Activated CD8-positive, alpha-beta T cell treated with anti-CD3 and anti-CD28 coated beads, Interleukin-2, amount 10 ng/mL, durations not matched to agents 7 days and 5 days (primary cell): ENCODE data around the gene TDRD12. TPM values are rescaled to one million over a fixed set of nuclear protein-coding genes. Genes with fewer than 3 reads are reported as not detected.
"Not testable (repeated sequence)": the region's sequence is repeated elsewhere in the genome, so short reads cannot be mapped to it uniquely, and the experiment has no call there.

Source experiments
- ATAC-seq: fragments of 150-1000 bp; cut with Tn5 transposase; one replicate; pipeline ENCODE4 v1.10.0; 2021; ENCODE audit warnings: moderate library complexity
- CTCF ChIA-PET: fragments of 350-600 bp; sonication (Branson Sonifier 250); formaldehyde crosslinking; loops from one replicate; lab custom pipeline; 2021; ENCODE audit warnings: antibody characterized with exemption; lab: Charles Lee
- POLR2A ChIA-PET: fragments of 350-600 bp; sonication (Branson Sonifier 250); formaldehyde crosslinking; loops from one replicate; lab custom pipeline; 2021; ENCODE audit warnings: antibody characterized with exemption; lab: Charles Lee
- DNase-seq: peaks from one replicate; pipeline ENCODE4 v3.0.0-alpha.2; 2020
- H3K27ac Mint-ChIP-seq: one replicate; pipeline ENCODE4 v1.8.0; 2021; ENCODE audit warnings: mild to moderate bottlenecking, mixed read lengths
- H3K27me3 Mint-ChIP-seq: one replicate; pipeline ENCODE4 v1.8.0; 2021; ENCODE audit warnings: low read depth, mixed read lengths
- H3K36me3 Mint-ChIP-seq: one replicate; pipeline ENCODE4 v1.8.0; 2021; ENCODE audit warnings: low read depth, mixed read lengths
- H3K4me1 Mint-ChIP-seq: one replicate; pipeline ENCODE4 v1.8.0; 2021; ENCODE audit warnings: low read depth, mixed read lengths
- H3K4me3 Mint-ChIP-seq: one replicate; pipeline ENCODE4 v1.8.0; 2021; ENCODE audit warnings: mild to moderate bottlenecking, mixed read lengths
- H3K9me3 Mint-ChIP-seq: one replicate; pipeline ENCODE4 v1.8.0; 2022; ENCODE audit warnings: mixed read lengths; ENCODE audit not compliant: insufficient read depth
- total RNA-seq, 2 experiments: library from RNA; stranded (reverse); gene quantifications; one replicate each; pipeline ENCODE4 v1.2.3, GENCODE V29; 2021

The TDRD12 gene
- total RNA-seq, 2 experiments from 2014 or later = 0.10 to 0.21 TPM

- POLR2A ChIA-PET = interaction anchor here (0.6 kb wide), 1 partner anchor 1512 kb away, joined by 3 read pairs; no protein-coding TSS in a partner anchor
- Mint-ChIP-seq H3K4me1 (peaks cover 20% of the 10 kb centered on the region), H3K27me3 (peaks cover 12% of the 10 kb centered on the region)
- DNase-seq, H3K9me3 Mint-ChIP-seq, CTCF ChIA-PET, H3K4me3 Mint-ChIP-seq, H3K36me3 Mint-ChIP-seq, H3K27ac Mint-ChIP-seq, ATAC-seq: not testable (repeated sequence)
These were observed 67.7 kb downstream of the TDRD12 start for GRCh38 chr19:32787161-32787813.

DNA sequence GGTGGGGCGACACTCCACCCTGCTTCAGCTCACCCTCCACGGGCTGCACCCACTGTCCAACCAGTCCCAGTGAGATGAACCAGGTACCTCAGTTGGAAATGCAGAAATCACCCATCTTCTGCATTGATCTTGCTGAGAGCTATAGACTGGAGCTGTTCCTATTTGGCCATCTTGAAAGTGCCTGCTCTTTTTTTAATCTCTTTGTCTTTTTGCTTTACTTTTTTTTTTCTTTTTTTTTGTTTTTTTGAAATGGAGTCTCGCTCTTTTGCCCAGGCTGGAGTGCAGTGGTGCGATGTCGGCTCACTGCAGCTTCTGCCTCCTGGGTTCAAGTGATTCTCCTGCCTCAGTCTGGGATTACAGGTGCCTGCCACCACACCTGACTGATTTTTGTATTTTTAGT, 68.3 kb downstream of the TDRD12 start:
- POLR2A ChIA-PET, H3K4me3 Mint-ChIP-seq, H3K36me3 Mint-ChIP-seq, CTCF ChIA-PET, DNase-seq, ATAC-seq, H3K27ac Mint-ChIP-seq, H3K9me3 Mint-ChIP-seq: not testable (repeated sequence)
- peaks cover 12% of the 10 kb centered on the region for H3K27me3 Mint-ChIP-seq
- H3K4me1 Mint-ChIP-seq = peaks cover 24% of the 10 kb centered on the region

GRCh38 chr19:32789429-32789828, 69.9 kb downstream of the TDRD12 start:
- Mint-ChIP-seq H3K36me3 (no peaks in the 10 kb centered on the region), H3K27ac (no peak overlapping the region), H3K27me3 (peaks cover 6% of the 10 kb centered on the region), H3K4me1 (peaks cover 37% of the 10 kb centered on the region), H3K4me3 (no peak overlapping the region), H3K9me3 (no peaks in the 10 kb centered on the region)
- no peak for DNase-seq
- CTCF ChIA-PET = interaction anchor here (1.1 kb wide), 1 partner anchor 143 kb away, joined by 3 read pairs; no protein-coding TSS in a partner anchor
- POLR2A ChIA-PET = no interaction called here
- no peak for ATAC-seq

DNA sequence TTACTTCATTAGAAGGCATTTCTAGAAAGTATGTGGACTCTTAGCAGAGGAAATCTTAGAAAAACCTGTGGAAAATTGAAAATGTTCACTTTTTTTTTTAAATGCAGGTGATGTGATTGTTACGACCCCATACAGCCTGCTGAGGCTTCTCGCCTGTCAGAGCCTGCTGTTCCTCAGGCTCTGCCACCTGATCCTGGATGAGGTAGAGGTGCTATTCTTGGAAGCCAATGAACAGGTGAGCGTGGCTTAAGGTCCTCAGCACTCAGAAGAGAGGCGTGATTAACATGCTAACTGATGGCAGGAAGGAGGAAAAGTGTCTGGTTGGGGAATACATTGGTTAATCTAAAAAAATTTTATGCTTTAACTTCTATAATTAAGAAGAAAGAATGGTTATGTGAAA, 78.6 kb downstream of the TDRD12 start:
- Mint-ChIP-seq H3K9me3 (no peaks in the 10 kb centered on the region), H3K36me3 (no peaks in the 10 kb centered on the region), H3K4me1 (peaks cover 50% of the 10 kb centered on the region), H3K4me3 (no peak overlapping the region), H3K27ac (no peak overlapping the region), H3K27me3 (no peaks in the 10 kb centered on the region)
- no peak for ATAC-seq
- DNase-seq = no peak
- ChIA-PET POLR2A (no interaction called here), CTCF (no interaction called here)

- ChIA-PET POLR2A (interaction anchor here (0.6 kb wide), 1 partner anchor 149 kb away, joined by 3 read pairs; no protein-coding TSS in a partner anchor), CTCF (interaction anchor here (1.0 kb wide), 1 partner anchor 435 kb away, joined by 3 read pairs; no protein-coding TSS in a partner anchor)
- Mint-ChIP-seq H3K4me3 (no peak overlapping the region), H3K9me3 (no peaks in the 10 kb centered on the region), H3K4me1 (peaks cover 32% of the 10 kb centered on the region), H3K27me3 (no peaks in the 10 kb centered on the region), H3K36me3 (no peaks in the 10 kb centered on the region), H3K27ac (no peak overlapping the region)
- DNase-seq = no peak
- no peak for ATAC-seq
These were observed 80.6 kb downstream of the TDRD12 start for GRCh38 chr19:32800191-32800590.

- no peaks in the 10 kb centered on the region for H3K36me3 Mint-ChIP-seq
- H3K27ac Mint-ChIP-seq = no peak overlapping the region
- no peak for ATAC-seq
- H3K4me1 Mint-ChIP-seq = peaks cover 27% of the 10 kb centered on the region
- H3K4me3 Mint-ChIP-seq = no peak overlapping the region
- ChIA-PET POLR2A (interaction anchor here (0.6 kb wide), 1 partner anchor 149 kb away, joined by 3 read pairs; no protein-coding TSS in a partner anchor), CTCF (interaction anchor here (1.0 kb wide), 1 partner anchor 435 kb away, joined by 3 read pairs; no protein-coding TSS in a partner anchor)
- no peaks in the 10 kb centered on the region for H3K9me3 Mint-ChIP-seq
- H3K27me3 Mint-ChIP-seq = no peaks in the 10 kb centered on the region
- DNase-seq = no peak
These were observed 81.2 kb downstream of the TDRD12 start for GRCh38 chr19:32800754-32801153.

- ChIA-PET POLR2A (no interaction called here), CTCF (no interaction called here)
- DNase-seq = no peak
- ATAC-seq = no peak
- Mint-ChIP-seq H3K9me3 (no peaks in the 10 kb centered on the region), H3K4me1 (peaks cover 19% of the 10 kb centered on the region), H3K4me3 (no peak overlapping the region), H3K36me3 (no peaks in the 10 kb centered on the region), H3K27me3 (no peaks in the 10 kb centered on the region), H3K27ac (no peak overlapping the region)
These were observed 83.3 kb downstream of the TDRD12 start for GRCh38 chr19:32802840-32803239.

DNA sequence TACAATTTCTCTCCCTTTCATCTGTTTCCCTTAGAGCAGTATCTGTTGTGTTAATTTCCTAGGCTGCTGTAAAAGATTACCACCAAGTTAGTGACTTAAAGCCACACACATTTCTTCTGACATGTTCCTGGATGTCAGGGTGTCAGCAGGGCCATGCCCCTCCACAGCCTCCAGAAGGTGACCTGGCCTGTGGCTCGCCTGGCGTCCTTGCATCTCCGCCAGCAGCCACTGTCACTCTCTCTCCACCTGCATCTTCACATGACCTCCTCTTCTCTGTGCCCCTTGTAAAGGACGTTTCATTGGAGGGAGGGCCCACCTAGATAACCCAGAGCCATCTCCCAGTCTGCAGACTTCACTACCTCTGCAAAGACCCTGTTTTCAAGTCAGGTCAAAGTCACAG, 88.7 kb downstream of the TDRD12 start:
- Mint-ChIP-seq H3K9me3 (no peaks in the 10 kb centered on the region), H3K27ac (no peak overlapping the region), H3K4me1 (peaks cover 11% of the 10 kb centered on the region), H3K27me3 (peaks cover 3% of the 10 kb centered on the region), H3K36me3 (no peaks in the 10 kb centered on the region), H3K4me3 (no peak overlapping the region)
- ATAC-seq (no peak), DNase-seq (no peak)
- POLR2A ChIA-PET = no interaction called here
- CTCF ChIA-PET = no interaction called here

DNA sequence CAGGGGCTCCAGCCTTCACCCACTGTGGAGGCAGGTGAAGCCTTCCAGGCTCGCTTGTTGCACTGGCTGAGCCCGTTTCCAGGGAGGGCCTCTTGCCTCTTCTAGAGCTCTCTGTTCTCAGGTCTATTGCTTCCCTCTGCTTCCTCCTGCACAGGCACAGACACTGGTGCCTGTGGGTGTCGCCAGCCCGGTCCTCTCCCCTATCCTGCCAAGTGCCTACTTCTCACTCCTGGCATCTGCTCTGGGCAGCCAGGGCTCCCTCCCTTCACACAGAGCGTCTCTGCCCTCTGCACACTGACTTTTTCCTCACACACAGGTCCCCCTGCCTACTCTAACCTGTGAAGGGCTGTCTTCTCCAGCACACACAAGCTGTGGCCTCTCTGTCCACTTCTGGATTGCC, 89.7 kb downstream of the TDRD12 start:
- DNase-seq (no peak), ATAC-seq (peak; percentile 44)
- H3K9me3 Mint-ChIP-seq = no peaks in the 10 kb centered on the region
- ChIA-PET POLR2A (interaction anchor here (0.6 kb wide), 1 partner anchor 258 kb away, joined by 3 read pairs; no protein-coding TSS in a partner anchor), CTCF (no interaction called here)
- peaks cover 11% of the 10 kb centered on the region for H3K4me1 Mint-ChIP-seq
- no peak overlapping the region for H3K4me3 Mint-ChIP-seq
- no peak overlapping the region for H3K27ac Mint-ChIP-seq
- no peaks in the 10 kb centered on the region for H3K36me3 Mint-ChIP-seq
- H3K27me3 Mint-ChIP-seq = peaks cover 3% of the 10 kb centered on the region

DNA sequence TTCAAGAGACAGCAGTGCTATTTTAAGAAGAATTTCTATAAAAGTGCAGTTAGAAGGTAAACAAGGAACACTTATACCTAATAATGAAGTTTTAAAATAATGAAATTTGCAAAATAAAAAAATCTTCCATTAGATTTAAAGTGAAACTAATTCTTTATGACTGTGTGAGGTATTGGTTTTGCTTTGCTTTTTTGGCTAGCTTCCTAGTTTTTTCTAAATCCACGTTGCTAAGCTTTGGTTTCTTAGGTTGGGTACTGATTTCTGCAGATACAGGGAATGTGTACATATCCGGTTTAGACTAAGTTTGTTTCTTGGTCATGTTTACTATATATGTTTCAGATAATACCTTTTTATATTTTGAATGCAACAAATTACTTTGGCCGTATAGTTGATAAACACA, 90.2 kb downstream of the TDRD12 start:
- DNase-seq (no peak), ATAC-seq (no peak)
- peaks cover 11% of the 10 kb centered on the region for H3K4me1 Mint-ChIP-seq
- no peaks in the 10 kb centered on the region for H3K36me3 Mint-ChIP-seq
- H3K9me3 Mint-ChIP-seq = no peaks in the 10 kb centered on the region
- H3K4me3 Mint-ChIP-seq = no peak overlapping the region
- ChIA-PET CTCF (no interaction called here), POLR2A (no interaction called here)
- peaks cover 3% of the 10 kb centered on the region for H3K27me3 Mint-ChIP-seq
- no peak overlapping the region for H3K27ac Mint-ChIP-seq

GRCh38 chr19:32810452-32810851, 90.9 kb downstream of the TDRD12 start:
- CTCF ChIA-PET = no interaction called here
- peaks cover 11% of the 10 kb centered on the region for H3K4me1 Mint-ChIP-seq
- no peaks in the 10 kb centered on the region for H3K9me3 Mint-ChIP-seq
- POLR2A ChIA-PET = no interaction called here
- DNase-seq = no peak
- H3K4me3 Mint-ChIP-seq = no peak overlapping the region
- peaks cover 3% of the 10 kb centered on the region for H3K27me3 Mint-ChIP-seq
- no peak for ATAC-seq
- no peak overlapping the region for H3K27ac Mint-ChIP-seq
- no peaks in the 10 kb centered on the region for H3K36me3 Mint-ChIP-seq

- DNase-seq = no peak
- Mint-ChIP-seq H3K4me3 (no peak overlapping the region), H3K4me1 (peaks cover 11% of the 10 kb centered on the region), H3K27me3 (peaks cover 3% of the 10 kb centered on the region), H3K9me3 (no peaks in the 10 kb centered on the region), H3K36me3 (no peaks in the 10 kb centered on the region), H3K27ac (no peak overlapping the region)
- ChIA-PET CTCF (no interaction called here), POLR2A (no interaction called here)
- no peak for ATAC-seq
These were observed 91.6 kb downstream of the TDRD12 start for GRCh38 chr19:32811151-32811550.
